HG03457 (cell line): Measurements from ENCODE around the gene MEMO1.
"Not testable (repeated sequence)": the region's sequence is repeated elsewhere in the genome, so short reads cannot be mapped to it uniquely, and the experiment has no call there.

Source experiments
- ATAC-seq: cut with Tn5 transposase; IDR thresholded peaks from one replicate; pipeline ENCODE4 v1.9.1; 2021; ENCODE audit warnings: moderate number of reproducible peaks; ENCODE audit not compliant: unreplicated experiment

The MEMO1 gene

GRCh38 chr2:32010670-32011484 is at the start of gene MEMO1:
MEMO1 (minus strand) TSS chr2:32011008; CDS start chr2:32010247, 761 bp downstream.
- ATAC-seq: peak; percentile 55

- ATAC-seq: no peak
Observed at GRCh38 chr2:32060266-32060665, 49.5 kb upstream of the MEMO1 start.

- no peak for ATAC-seq
Observed at GRCh38 chr2:32058130-32058529, 47.3 kb upstream of the MEMO1 start.

GRCh38 chr2:32054583-32054982 is 43.8 kb upstream of the MEMO1 start:
- ATAC-seq: not testable (repeated sequence)

DNA sequence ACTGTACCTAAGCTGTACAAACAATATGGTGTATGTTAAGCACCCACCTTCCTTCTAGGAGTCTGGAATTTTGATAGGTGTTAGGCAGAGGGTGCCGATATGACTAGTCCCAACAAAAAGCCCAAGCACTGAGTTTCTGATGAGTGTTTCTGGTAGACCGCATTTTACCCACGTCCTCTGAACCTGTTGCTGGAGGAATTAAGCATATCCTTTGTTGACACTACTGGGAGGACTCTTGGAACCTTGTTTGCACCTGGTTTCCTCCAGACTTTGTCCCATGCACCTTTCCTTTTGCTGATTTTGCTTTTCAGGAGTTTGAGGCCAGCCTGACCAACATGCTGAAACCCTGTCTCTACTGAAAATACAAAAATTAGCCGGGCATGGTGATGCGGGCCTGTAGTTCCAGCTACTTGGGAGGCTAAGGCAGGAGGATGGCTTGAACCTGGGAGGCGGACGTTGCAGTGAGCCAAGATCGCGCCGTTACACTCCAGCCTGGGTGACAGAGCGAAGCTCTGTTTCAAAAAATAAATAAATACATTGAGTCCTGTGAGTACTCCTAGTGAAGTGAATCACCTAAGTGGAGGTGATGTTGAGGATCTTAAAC is 41.1 kb upstream of the MEMO1 start:
- no peak for ATAC-seq

- no peak for ATAC-seq
Observed at GRCh38 chr2:32043561-32043960, 32.8 kb upstream of the MEMO1 start.

GRCh38 chr2:32039447-32040219 is 28.8 kb upstream of the MEMO1 start, which contains the start of gene DPY30:
DPY30 (minus strand) TSS chr2:32039805; CDS start chr2:32039456, 349 bp downstream.
- peak; percentile 76 for ATAC-seq

DNA sequence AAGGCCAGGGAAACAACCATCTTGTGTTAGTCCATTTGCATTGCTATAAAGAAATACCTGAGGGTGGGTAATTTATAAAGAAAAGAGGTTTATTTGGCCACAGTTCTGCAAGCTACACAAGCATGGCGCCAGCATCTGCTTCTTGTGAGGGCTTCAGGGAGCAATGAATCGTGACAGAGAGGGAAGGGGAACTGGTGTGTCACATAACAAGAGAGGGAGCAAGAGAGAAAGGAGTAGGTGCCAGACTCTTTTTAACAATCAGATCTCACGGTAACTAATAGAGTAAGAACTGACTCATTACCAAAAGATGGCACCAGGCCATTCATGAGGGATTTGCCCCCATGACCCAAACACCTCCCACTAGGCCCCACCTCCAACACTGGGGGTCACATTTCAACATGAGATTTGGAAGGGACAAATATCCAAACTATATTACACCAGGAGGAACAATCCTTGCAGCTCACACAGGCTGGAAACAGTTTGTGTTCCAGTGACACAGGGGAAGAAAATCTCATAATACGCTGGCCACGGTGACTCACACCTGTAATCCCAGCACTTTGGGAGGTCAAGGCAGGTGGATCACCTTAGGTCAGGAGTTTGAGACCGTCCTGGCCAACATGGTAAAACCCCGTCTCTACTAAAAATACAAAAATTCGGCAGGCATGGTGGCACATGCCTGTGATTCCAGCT is 23.5 kb upstream of the MEMO1 start:
- ATAC-seq: not testable (repeated sequence)

GRCh38 chr2:32018789-32019482 is 8.1 kb upstream of the MEMO1 start:
- not testable (repeated sequence) for ATAC-seq

DNA sequence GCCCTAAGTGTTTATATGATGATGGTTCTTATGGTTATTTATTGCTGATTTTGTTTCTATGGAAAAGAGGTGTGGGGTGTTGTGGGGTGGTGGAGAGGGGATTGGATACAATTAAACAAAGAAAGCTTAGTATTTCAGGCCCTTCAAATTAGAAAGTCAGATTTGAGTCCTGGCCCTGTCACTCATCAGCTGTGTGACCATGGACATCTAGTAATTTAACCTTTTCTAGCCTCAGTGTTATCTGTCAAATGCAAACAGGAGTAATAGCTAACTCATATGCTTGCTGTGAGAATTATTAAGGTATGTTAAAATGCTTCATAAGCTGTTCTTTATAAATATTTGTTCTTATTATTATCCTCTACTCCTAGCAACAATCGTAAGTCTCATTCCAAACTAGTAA is 2.1 kb upstream of the MEMO1 start:
- ATAC-seq: no peak

GRCh38 chr2:32011485-32011960 is 715 bp upstream of the MEMO1 start:
- ATAC-seq: no peak

- ATAC-seq: peak; percentile 36
Observed at GRCh38 chr2:32010280-32010669, 533 bp downstream of the MEMO1 start.

GRCh38 chr2:32009516-32010256 is 1.1 kb downstream of the MEMO1 start:
- ATAC-seq: peak; percentile 16

GRCh38 chr2:32008805-32009515 is 1.8 kb downstream of the MEMO1 start:
- no peak for ATAC-seq

- no peak for ATAC-seq
Observed at GRCh38 chr2:32007121-32007391, 3.8 kb downstream of the MEMO1 start.

DNA sequence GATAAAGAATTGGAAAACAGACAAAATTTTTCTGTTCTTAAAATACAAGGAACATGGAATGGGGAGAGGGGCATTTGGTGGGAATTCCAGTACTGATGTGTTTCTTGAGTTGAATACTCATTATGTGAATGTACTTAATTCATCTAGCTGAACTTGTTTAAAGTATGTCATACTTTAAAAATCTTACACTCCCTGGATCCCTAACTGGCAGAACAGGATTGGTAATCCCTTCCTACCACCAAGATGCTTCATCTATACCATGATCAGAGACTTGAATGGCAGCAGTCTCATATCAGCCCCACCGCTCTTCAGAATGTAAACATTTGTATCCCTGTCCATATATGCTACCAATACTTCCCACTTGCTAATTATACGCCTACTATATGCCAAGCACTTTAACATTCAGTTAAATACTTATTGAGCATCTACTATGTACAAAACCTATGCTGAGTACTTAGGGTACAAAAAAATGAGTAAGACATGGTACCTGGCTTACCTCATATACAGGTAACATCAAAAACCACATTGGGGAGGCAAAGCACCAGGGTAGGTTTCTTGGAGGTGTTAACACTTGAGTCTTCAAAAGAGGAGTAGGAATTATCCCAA is 5.3 kb downstream of the MEMO1 start:
- ATAC-seq: no peak

GRCh38 chr2:32003791-32004190 is 7.0 kb downstream of the MEMO1 start:
- ATAC-seq: no peak

GRCh38 chr2:32002406-32002805 is 8.4 kb downstream of the MEMO1 start:
- no peak for ATAC-seq

- ATAC-seq: no peak
Observed at GRCh38 chr2:31999438-31999837, 11.4 kb downstream of the MEMO1 start.
